OCI-LY1 (cell line): Measurements from ENCODE around the gene RARA.

Experiments
- H2AFZ ChIP-seq: fragments of 200-600 bp; sonication (generic), shearing (Covaris generic); 2 replicates; pipeline ENCODE4 v1.6.0; 2014; ENCODE audit warnings: antibody characterized with exemption, mild to moderate bottlenecking, low read length
- H3F3A ChIP-seq: fragments of 200-600 bp; sonication (generic), shearing (Covaris generic); 2 replicates; pipeline ENCODE4 v1.6.0; 2014; ENCODE audit warnings: mild to moderate bottlenecking, antibody characterized with exemption, low read length, moderate library complexity; ENCODE audit not compliant: insufficient read depth
- H3K27ac ChIP-seq: fragments of 200-600 bp; sonication (generic); 2 replicates; pipeline ENCODE4 v1.5.1; 2014; ENCODE audit warnings: low read length, mixed run types, mild to moderate bottlenecking, low read depth; ENCODE audit not compliant: poor library complexity, severe bottlenecking
- H3K27me3 ChIP-seq: fragments of 200-600 bp; sonication (generic); 2 replicates; pipeline ENCODE4 v1.6.0; 2014; ENCODE audit warnings: antibody characterized with exemption, mild to moderate bottlenecking, low read length, moderate library complexity; ENCODE audit not compliant: insufficient read depth
- H3K36me3 ChIP-seq: fragments of 200-600 bp; sonication (generic); 2 replicates; pipeline ENCODE4 v1.6.1; 2014; ENCODE audit warnings: mild to moderate bottlenecking, antibody characterized with exemption, low read length, moderate library complexity, mixed read lengths; ENCODE audit not compliant: insufficient read depth
- H3K4me1 ChIP-seq: fragments of 200-600 bp; sonication (generic); 2 replicates; pipeline ENCODE4 v1.5.1; 2014; ENCODE audit warnings: mild to moderate bottlenecking, low read length, moderate library complexity; ENCODE audit not compliant: insufficient read depth, severe bottlenecking
- H3K4me2 ChIP-seq: fragments of 200-600 bp; sonication (generic), shearing (Covaris generic); 2 replicates; pipeline ENCODE4 v1.6.1; 2014; ENCODE audit warnings: low read length
- H3K4me3 ChIP-seq: fragments of 200-600 bp; sonication (generic); 2 replicates; pipeline ENCODE4 v1.5.1; 2014; ENCODE audit warnings: low read length, low read depth, mild to moderate bottlenecking, mixed read lengths; ENCODE audit not compliant: poor library complexity, severe bottlenecking
- H3K79me2 ChIP-seq: fragments of 200-600 bp; shearing (Covaris generic); 2 replicates; pipeline ENCODE4 v1.6.1; 2016; ENCODE audit warnings: mixed run types, low read length, mixed read lengths; ENCODE audit not compliant: insufficient read depth
- H3K9ac ChIP-seq: fragments of 200-600 bp; sonication (generic), shearing (Covaris generic); 2 replicates; pipeline ENCODE4 v1.6.1; 2014; ENCODE audit warnings: mild to moderate bottlenecking, low read length, mixed read lengths
- H3K9me2 ChIP-seq: fragments of 200-600 bp; sonication (generic), shearing (Covaris generic); 2 replicates; pipeline ENCODE4 v1.6.1; 2014; ENCODE audit warnings: low read depth, mild to moderate bottlenecking, low read length, mixed read lengths
- H3K9me3 ChIP-seq: fragments of 200-600 bp; shearing (Covaris generic); 2 replicates; pipeline ENCODE4 v1.6.1; 2014; ENCODE audit warnings: low read length, mixed read lengths
- H4K20me1 ChIP-seq: fragments of 200-600 bp; sonication (generic), shearing (Covaris generic); 2 replicates; pipeline ENCODE4 v1.6.0; 2016; ENCODE audit warnings: mild to moderate bottlenecking, low read length; ENCODE audit not compliant: insufficient read depth
- CTCF ChIP-seq: fragments of 200-600 bp; sonication (generic), shearing (Covaris generic); IDR thresholded peaks from 2 replicates; pipeline ENCODE4 v1.5.1; 2017; ENCODE audit warnings: mild to moderate bottlenecking, antibody characterized with exemption, low read length, moderate library complexity, mixed read lengths
- EZH2 ChIP-seq: fragments of 200-600 bp; sonication (generic), shearing (Covaris generic); IDR thresholded peaks from 2 replicates; pipeline ENCODE4 v1.8.0; 2017; ENCODE audit warnings: borderline replicate concordance, mixed run types, mild to moderate bottlenecking, antibody characterized with exemption, low read length, moderate library complexity, mixed read lengths

Gene RARA

GRCh38 chr17:40361925-40362695 is 53.1 kb downstream of the RARA start:
- no peak for TF ChIP-seq CTCF
- no peak for TF ChIP-seq EZH2
- Histone ChIP-seq H2AFZ (no peak overlapping the region), H4K20me1 (no peaks in the 10 kb centered on the region), H3K9me2 (no peaks in the 10 kb centered on the region), H3K4me1 (peaks cover 11% of the 10 kb centered on the region), H3K36me3 (no peaks in the 10 kb centered on the region), H3K27ac (no peak overlapping the region), H3K9ac (no peak overlapping the region), H3K79me2 (no peaks in the 10 kb centered on the region), H3K4me3 (peak overlapping the region; percentile 58), H3K9me3 (no peaks in the 10 kb centered on the region), H3K27me3 (no peaks in the 10 kb centered on the region), H3K4me2 (peak overlapping the region; percentile 59), H3F3A (no peaks in the 10 kb centered on the region)

GRCh38 chr17:40362696-40363110 is 53.7 kb downstream of the RARA start:
- H3K9ac ChIP-seq: no peak overlapping the region; the same call in 1 of the 2 replicates
- H3K9me3 ChIP-seq: no peaks in the 10 kb centered on the region
- H3K36me3 ChIP-seq: no peaks in the 10 kb centered on the region
- peak overlapping the region; percentile 59 for H3K4me2 ChIP-seq
- no peak overlapping the region for H3K27ac ChIP-seq
- peak overlapping the region; percentile 58 for H3K4me3 ChIP-seq
- no peaks in the 10 kb centered on the region for H3F3A ChIP-seq
- no peaks in the 10 kb centered on the region for H3K27me3 ChIP-seq
- no peaks in the 10 kb centered on the region for H4K20me1 ChIP-seq
- no peaks in the 10 kb centered on the region for H3K79me2 ChIP-seq
- peaks cover 11% of the 10 kb centered on the region for H3K4me1 ChIP-seq
- TF ChIP-seq CTCF: peak; percentile 85
- no peak for TF ChIP-seq EZH2
- no peak overlapping the region for H2AFZ ChIP-seq
- H3K9me2 ChIP-seq: no peaks in the 10 kb centered on the region

GRCh38 chr17:40363111-40363827 is 54.3 kb downstream of the RARA start:
- Histone ChIP-seq H3K9me2 (no peaks in the 10 kb centered on the region), H3K27ac (no peak overlapping the region), H3K4me1 (peaks cover 11% of the 10 kb centered on the region), H3K79me2 (no peaks in the 10 kb centered on the region), H3K36me3 (no peaks in the 10 kb centered on the region), H4K20me1 (no peaks in the 10 kb centered on the region), H3K4me2 (peak overlapping the region; percentile 59), H3K27me3 (no peaks in the 10 kb centered on the region), H3K9me3 (no peaks in the 10 kb centered on the region), H3F3A (no peaks in the 10 kb centered on the region), H3K4me3 (peak overlapping the region; percentile 58), H3K9ac (no peak overlapping the region; the same call in 1 of the 2 replicates), H2AFZ (no peak overlapping the region)
- TF ChIP-seq EZH2 (no peak), CTCF (no peak)
